PFSK-1 (cell line): ENCODE data around the gene IMPA2.

Experiments
- POLR2AphosphoS5 ChIP-seq: IDR thresholded peaks from 2 replicates; pipeline ENCODE4 v1.6.1; 2012; ENCODE audit warnings: low read depth, mild to moderate bottlenecking, control low read depth, low read length, moderate library complexity
- SIN3A ChIP-seq: IDR thresholded peaks from 2 replicates; pipeline ENCODE4 v1.6.1; 2012; ENCODE audit warnings: mild to moderate bottlenecking, low read length, moderate library complexity, borderline replicate concordance; ENCODE audit not compliant: insufficient read depth

GRCh38 chr18:12057419-12058039, 76.2 kb downstream of the IMPA2 start:
- no peak for TF ChIP-seq POLR2AphosphoS5
- TF ChIP-seq SIN3A: no peak
